NCI-H128 (cell line): ENCODE measurements around the gene AMIGO2.

Source experiments
- DNase-seq: peaks from one replicate; lab custom pipeline; 2025; ENCODE audit not compliant: unreplicated experiment; lab: John Stamatoyannopoulos, UW

The AMIGO2 gene

GRCh38 chr12:47038270-47038748, 41.5 kb downstream of the AMIGO2 start:
- DNase-seq = no peak

GRCh38 chr12:47035484-47035883, 44.3 kb downstream of the AMIGO2 start:
- no peak for DNase-seq

- no peak for DNase-seq
Observed at GRCh38 chr12:47034661-47035060, 45.1 kb downstream of the AMIGO2 start.

- no peak for DNase-seq
Observed at GRCh38 chr12:47033789-47034555, 45.8 kb downstream of the AMIGO2 start.

GRCh38 chr12:47033081-47033480, 46.7 kb downstream of the AMIGO2 start:
- no peak for DNase-seq

- no peak for DNase-seq
Observed at GRCh38 chr12:47032644-47033043, 47.1 kb downstream of the AMIGO2 start.

- no peak for DNase-seq
Observed at GRCh38 chr12:47029903-47030302, 49.9 kb downstream of the AMIGO2 start.

- no peak for DNase-seq
Observed at GRCh38 chr12:47028981-47029708, 50.6 kb downstream of the AMIGO2 start.

- no peak for DNase-seq
Observed at GRCh38 chr12:47028186-47028585, 51.6 kb downstream of the AMIGO2 start.
